B cell (primary cell): ENCODE results near the gene PTX4. TPM values are rescaled to one million over a fixed set of nuclear protein-coding genes. Genes with fewer than 3 reads are reported as not detected.

Source experiments
- ATAC-seq: fragments of 200-7000 bp; cut with Tn5 transposase; one replicate; pipeline ENCODE4 v1.10.0; 2021; ENCODE audit warnings: low read depth, mild to moderate bottlenecking, moderate number of reproducible peaks, moderate library complexity
- CTCF ChIA-PET: fragments of 350-600 bp; sonication (Branson Sonifier 250); formaldehyde crosslinking; loops from one replicate; lab custom pipeline; 2021; ENCODE audit warnings: antibody characterized with exemption, inconsistent platforms; lab: Charles Lee
- POLR2A ChIA-PET: fragments of 350-600 bp; sonication (Branson Sonifier 250); formaldehyde crosslinking; loops from one replicate; lab custom pipeline; 2021; ENCODE audit warnings: antibody characterized with exemption; lab: Charles Lee
- DNase-seq: peaks from one replicate; pipeline ENCODE4 v3.0.0; 2013
- H2AFZ ChIP-seq: 2 replicates; pipeline ENCODE4 v1.6.1; 2012; ENCODE audit warnings: mild to moderate bottlenecking, low read depth, low read length; ENCODE audit not compliant: insufficient read depth, poor library complexity, severe bottlenecking
- H3K27ac ChIP-seq, 2 donors: 1 replicate in 1 of 2; 2 replicates in 1 of 2; pipeline ENCODE4 v1.5.1; 2012 to 2013; ENCODE audit warnings: low read length in 2 of 2, mild to moderate bottlenecking in 2 of 2, moderate library complexity in 1 of 2
- H3K27me3 ChIP-seq, 4 experiments: fragments of 200-600 bp in 1 of 4; sonication (generic) in 1 of 4; replicated peaks in 1 of 4; 1 replicate in 2 of 4; 2 replicates in 2 of 4; pipeline versions ENCODE4 v1.6.1 to v1.7.0; 2013 to 2016; ENCODE audit warnings: low read length in 3 of 4, mild to moderate bottlenecking in 2 of 4, mixed read lengths in 1 of 4, moderate library complexity in 1 of 4; ENCODE audit not compliant: insufficient read depth in 4 of 4, control insufficient read depth in 3 of 4; ENCODE audit errors: control extremely low read depth in 1 of 4
- H3K36me3 ChIP-seq, 2 experiments: replicated peaks in 1 of 2; 1 replicate in 1 of 2; 2 replicates in 1 of 2; pipeline versions ENCODE4 v1.6.1 to v1.7.1; 2013; ENCODE audit warnings: low read length in 1 of 2; ENCODE audit not compliant: insufficient read depth in 2 of 2, control insufficient read depth in 1 of 2; ENCODE audit errors: control extremely low read depth in 1 of 2, extremely low read depth in 1 of 2
- H3K4me1 ChIP-seq, 2 donors: fragments of 200-600 bp in 1 of 2; sonication (generic) in 1 of 2; 1 replicate in 1 of 2; 2 replicates in 1 of 2; pipeline versions ENCODE4 v1.5.1 to v1.6.1; 2013 to 2017; ENCODE audit warnings: low read length in 2 of 2; ENCODE audit not compliant: control insufficient read depth in 2 of 2, insufficient read depth in 2 of 2
- H3K4me2 ChIP-seq: replicated peaks from 2 replicates; pipeline ENCODE3; 2012; ENCODE audit warnings: mild to moderate bottlenecking, low read depth, low read length; ENCODE audit not compliant: poor library complexity, severe bottlenecking
- H3K4me3 ChIP-seq, 5 experiments: fragments of 200-600 bp in 1 of 5; sonication (generic) in 1 of 5; 1 replicate in 3 of 5; 2 replicates in 2 of 5; pipeline versions ENCODE4 v1.5.1 to v1.7.0; 2011 to 2016; ENCODE audit warnings: low read length in 4 of 5, mild to moderate bottlenecking in 4 of 5, low read depth in 2 of 5, control low read depth in 1 of 5, moderate library complexity in 1 of 5; ENCODE audit not compliant: insufficient read depth in 1 of 5; ENCODE audit errors: control extremely low read depth in 1 of 5, extremely low read depth in 1 of 5
- H3K79me2 ChIP-seq: fragments of 200-600 bp; sonication (generic); one replicate; pipeline ENCODE4 v1.6.0; 2016; ENCODE audit warnings: low read length; ENCODE audit not compliant: control insufficient read depth, insufficient read depth
- H3K9ac ChIP-seq: fragments of 200-600 bp; sonication (generic); 2 replicates; pipeline ENCODE4 v1.6.1; 2017; ENCODE audit warnings: mild to moderate bottlenecking, low read length, moderate library complexity
- H3K9me3 ChIP-seq, 3 donors: one replicate each; pipeline versions ENCODE4 v1.6.1 to v1.7.1; 2013; ENCODE audit warnings: low read length in 2 of 3; ENCODE audit not compliant: control insufficient read depth in 2 of 3, insufficient read depth in 1 of 3; ENCODE audit errors: control extremely low read depth in 1 of 3
- H4K20me1 ChIP-seq: 2 replicates; pipeline ENCODE4 v1.6.0; 2012; ENCODE audit warnings: mild to moderate bottlenecking, low read length; ENCODE audit not compliant: insufficient read depth, control insufficient read depth, poor library complexity, severe bottlenecking
- H3K27ac Mint-ChIP-seq: one replicate; pipeline ENCODE4 v1.8.0; 2021; ENCODE audit warnings: mixed read lengths
- H3K27me3 Mint-ChIP-seq: one replicate; pipeline ENCODE4 v1.8.0; 2021; ENCODE audit warnings: mixed read lengths
- H3K4me1 Mint-ChIP-seq: one replicate; pipeline ENCODE4 v1.8.0; 2021; ENCODE audit warnings: mixed read lengths
- H3K4me3 Mint-ChIP-seq: one replicate; pipeline ENCODE4 v1.8.0; 2021; ENCODE audit warnings: mixed read lengths
- H3K9me3 Mint-ChIP-seq: one replicate; pipeline ENCODE4 v1.8.0; 2022; ENCODE audit warnings: mixed read lengths; ENCODE audit not compliant: insufficient read depth
- CTCF ChIP-seq: fragments of 200-600 bp; IDR thresholded peaks from one replicate; pipeline ENCODE4 v1.8.0; 2022; ENCODE audit warnings: antibody characterized with exemption, mild to moderate bottlenecking
- EZH2 ChIP-seq: IDR thresholded peaks from 2 replicates; pipeline ENCODE4 v1.6.1; 2012; ENCODE audit warnings: borderline replicate concordance, low read depth, mild to moderate bottlenecking, moderate library complexity, low read length; ENCODE audit not compliant: insufficient read depth, poor library complexity, severe bottlenecking
- WGBS: methylation state at CpG from one replicate; pipeline ENCODE4 v1.1.5; 2013; ENCODE audit warnings: missing lambda C conversion rate; ENCODE audit not compliant: insufficient coverage; 5-methylcytosine and 5-hydroxymethylcytosine counted together
- intact Hi-C: fragments of 100-400 bp; cut with micrococcal nuclease; formaldehyde crosslinking; loops from one replicate; pipeline ENCODE4 v1.10.0; 2022
- polyA plus RNA-seq: library from polyadenylated mRNA; depleted of rRNA; stranded (reverse); fragments of >200 nt; gene quantifications from 2 replicates; pipeline ENCODE4 v1.2.3, GENCODE V29; 2012
- total RNA-seq, 2 donors: library from RNA; stranded (reverse); fragments of 120-200 nt in 1 of 2; gene quantifications; 1 replicate in 1 of 2; 2 replicates in 1 of 2; pipeline versions ENCODE4 v1.2.3 to v1.2.4, GENCODE V29; 2013 to 2022

The PTX4 gene
- total and polyA plus RNA-seq, 2 donors (not counting 1 experiment from before 2014, with no cell fraction given): 0.33 TPM; not detected in 1

GRCh38 chr16:1498899-1499676 lies 10.3 kb upstream of the PTX4 start:
- H2AFZ ChIP-seq: no peak overlapping the region
- intact Hi-C loops: no loop called here

More at GRCh38 chr16:1498899-1499676, 10.3 kb upstream of the PTX4 start:
- peaks cover 6 to 10% of the 10 kb centered on the region in 2 donors for H3K4me1 ChIP-seq
- ATAC-seq: no peak
- no peak overlapping the region for H3K27ac ChIP-seq
- Mint-ChIP-seq H3K4me1 (peaks cover 5% of the 10 kb centered on the region), H3K4me3 (no peak overlapping the region), H3K27ac (no peak overlapping the region), H3K27me3 (no peaks in the 10 kb centered on the region), H3K9me3 (no peaks in the 10 kb centered on the region)
- peaks cover 45% of the 10 kb centered on the region for H4K20me1 ChIP-seq
- WGBS: 97% methylated on average over 35 of the region's 35 CpGs
- peaks cover 0 to 6% (median 0%) of the 10 kb centered on the region in 3 donors for H3K9me3 ChIP-seq
- TF ChIP-seq CTCF (no peak), EZH2 (no peak)
- H3K4me3 ChIP-seq: no peak overlapping the region
- H3K9ac ChIP-seq: no peak overlapping the region
- H3K36me3 ChIP-seq: peaks cover 0 to 77% of the 10 kb centered on the region in 2 experiments
- no peak for DNase-seq
- no peak overlapping the region for H3K4me2 ChIP-seq
- H3K27me3 ChIP-seq: no peaks in the 10 kb centered on the region
- peaks cover 47% of the 10 kb centered on the region for H3K79me2 ChIP-seq
- ChIA-PET CTCF (interaction anchor here (1.1 kb wide), 1 partner anchor 70 kb away, joined by 4 read pairs; no protein-coding TSS in a partner anchor), POLR2A (no interaction called here)
